GM19043 (cell line): ENCODE results near the gene LINC01488.

ENCODE experiments used
- ATAC-seq: cut with Tn5 transposase; IDR thresholded peaks from one replicate; pipeline ENCODE4 v1.9.1; 2021; ENCODE audit warnings: low read depth; ENCODE audit not compliant: unreplicated experiment

Gene LINC01488

DNA sequence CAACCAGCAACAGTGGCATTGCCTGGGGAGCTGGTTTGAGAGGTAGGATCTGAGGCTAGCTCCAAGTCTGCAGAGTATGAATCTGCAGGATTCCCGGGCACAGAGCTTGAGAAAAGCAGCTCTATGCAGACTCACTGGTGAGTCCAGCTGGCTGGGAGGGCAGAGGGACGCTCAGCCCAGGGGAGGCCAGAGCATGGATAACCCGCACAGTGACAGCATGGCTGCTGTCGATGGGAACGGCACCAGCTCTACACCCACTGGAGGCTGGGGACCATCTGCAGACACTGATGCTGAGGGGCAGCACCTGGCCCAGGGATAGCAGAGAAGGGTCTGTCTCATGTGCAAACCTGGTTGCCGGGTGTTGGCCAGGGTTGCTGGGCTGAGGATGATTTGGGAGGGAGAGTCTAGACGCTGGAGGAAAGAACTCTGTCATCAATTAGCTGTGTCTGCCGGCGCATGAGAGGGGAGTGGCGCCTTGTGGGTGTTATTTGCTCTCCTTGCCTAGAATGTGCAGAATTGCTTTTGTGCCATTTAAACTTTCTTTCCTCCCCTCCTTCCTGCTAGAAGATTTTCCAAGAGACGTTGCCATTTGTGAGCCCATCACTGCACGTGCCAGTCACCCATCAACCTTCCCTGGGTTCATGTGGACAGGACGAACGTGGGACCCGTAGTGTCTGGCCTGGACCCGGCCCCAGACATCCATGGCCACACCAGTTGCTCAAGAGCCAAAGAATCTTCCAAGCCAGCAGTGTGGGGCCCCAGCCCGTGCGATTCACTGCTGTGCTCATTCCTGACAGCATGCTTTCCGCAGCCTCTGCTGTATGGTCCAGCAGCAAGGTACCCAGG is 19.1 kb upstream of the LINC01488 start:
- ATAC-seq: no peak

DNA sequence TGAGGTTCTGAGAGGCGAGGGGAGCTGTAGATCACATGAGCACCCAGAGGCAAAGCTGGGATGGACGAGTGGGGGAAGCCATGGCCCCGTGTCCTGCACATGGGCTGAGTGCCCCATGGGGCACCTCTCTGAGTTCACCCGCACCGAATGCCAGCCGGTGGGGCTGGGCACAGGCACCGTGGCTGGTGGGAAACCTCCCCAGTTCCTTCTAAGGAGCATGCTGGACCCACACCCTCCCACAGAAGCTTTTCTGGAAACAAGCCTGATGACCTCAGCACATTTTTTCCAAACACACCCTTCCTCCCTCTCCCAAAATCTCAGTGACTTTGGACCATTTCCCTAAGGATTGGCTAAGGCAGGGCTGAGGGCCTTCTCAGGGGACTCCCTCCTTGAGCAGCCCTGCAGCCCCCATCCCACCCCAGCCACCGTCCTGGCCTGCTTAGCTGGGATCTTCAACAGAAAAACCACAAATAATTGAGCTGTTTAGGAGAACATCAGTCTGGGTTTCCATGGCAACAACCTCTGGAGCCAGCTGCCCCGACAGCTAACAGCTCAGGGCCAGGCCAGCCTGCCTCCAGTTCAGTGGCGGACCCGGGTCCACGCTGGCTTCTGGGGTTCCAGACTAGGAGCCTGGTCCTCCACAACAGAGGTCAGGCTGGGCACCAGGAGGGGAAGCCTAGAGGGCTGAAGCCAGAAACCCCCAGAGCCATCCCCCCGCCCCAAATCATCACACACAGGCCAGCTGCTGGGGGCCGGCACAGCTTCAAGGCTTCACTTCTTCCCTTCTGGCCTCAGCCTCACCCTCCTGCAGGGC is 18.1 kb upstream of the LINC01488 start:
- ATAC-seq: no peak

DNA sequence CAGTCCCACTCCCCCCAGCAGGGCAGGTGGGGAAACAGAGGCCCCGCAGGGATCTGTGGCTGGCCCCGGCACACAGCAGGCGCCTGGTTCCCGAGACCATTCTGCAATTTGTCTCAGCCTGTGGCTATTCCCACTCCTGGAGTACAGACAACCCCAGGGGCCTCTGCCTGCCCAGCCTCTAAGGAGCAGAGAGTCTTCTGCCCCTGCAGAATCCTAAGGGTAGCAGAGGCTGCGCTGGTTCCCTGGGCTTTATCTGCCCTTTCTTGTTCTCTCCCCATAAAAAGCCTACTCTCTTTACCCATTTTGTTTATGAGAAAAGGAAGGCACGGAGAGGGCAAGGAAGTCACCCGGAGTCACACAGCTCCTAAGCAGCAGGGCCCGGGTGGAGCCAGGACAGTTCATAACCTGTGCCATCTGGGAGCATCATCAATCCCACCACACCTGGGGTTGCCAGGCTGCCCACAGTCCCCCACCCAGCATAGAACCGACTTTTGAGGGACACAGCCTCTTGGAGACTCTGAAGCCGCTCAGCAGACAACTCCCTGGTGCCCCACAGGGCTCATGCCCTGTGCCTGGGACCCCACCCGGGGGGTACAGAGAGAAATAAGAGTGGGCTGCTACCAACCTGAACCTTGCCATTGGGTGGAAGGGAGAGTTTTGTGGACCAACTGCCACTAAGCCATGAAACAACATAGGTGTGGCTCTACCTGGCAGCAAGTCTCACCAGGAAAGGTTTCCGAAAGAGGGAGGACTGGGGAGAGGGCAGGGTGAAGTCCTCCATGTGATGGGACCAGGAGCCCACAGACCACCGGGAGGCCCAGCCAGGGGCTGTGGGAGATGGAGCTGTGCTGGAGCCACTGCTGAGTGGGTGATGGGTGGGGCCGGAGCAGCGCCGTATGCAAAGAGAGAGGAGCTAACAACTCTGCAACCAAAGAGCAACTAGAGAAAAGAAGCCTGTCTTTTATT is 17.2 kb upstream of the LINC01488 start:
- ATAC-seq: no peak

DNA sequence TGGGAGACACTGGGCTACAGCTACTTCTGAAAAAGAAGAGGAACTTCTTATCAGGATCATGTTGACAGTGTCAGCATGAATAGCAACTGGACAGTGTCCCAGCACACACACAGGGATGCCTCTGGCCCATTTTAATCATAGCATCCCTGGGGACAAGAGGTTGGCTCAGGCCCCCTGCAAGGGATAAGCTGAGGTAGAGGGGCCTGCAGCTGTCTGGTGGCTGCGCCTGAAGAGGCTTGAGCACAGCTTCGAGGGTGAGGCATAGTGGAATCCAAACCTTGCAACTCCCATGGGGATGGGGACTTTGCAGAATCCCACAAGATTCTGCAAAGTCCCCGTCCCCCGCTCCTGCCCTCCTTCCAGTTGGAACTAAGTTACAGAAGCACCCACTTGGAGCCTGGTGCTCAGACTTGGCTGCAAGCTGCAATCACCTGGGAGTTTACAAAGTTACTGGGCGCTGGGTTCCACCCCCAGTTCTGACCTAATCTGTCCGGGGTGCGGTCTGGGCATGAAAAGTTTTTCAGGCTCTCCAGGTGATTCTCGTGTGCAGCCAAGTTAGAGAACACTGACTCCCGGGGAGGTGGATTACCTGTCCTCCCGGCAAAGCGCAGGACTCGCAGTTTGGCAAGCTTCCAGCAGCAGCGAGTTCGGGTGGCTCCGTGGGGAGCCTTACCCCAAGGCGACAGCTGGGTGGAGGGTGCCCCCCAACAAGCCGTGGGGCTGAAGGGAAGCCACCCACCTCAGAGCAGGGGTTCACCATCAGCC is 16.0 kb upstream of the LINC01488 start:
- ATAC-seq: no peak

DNA sequence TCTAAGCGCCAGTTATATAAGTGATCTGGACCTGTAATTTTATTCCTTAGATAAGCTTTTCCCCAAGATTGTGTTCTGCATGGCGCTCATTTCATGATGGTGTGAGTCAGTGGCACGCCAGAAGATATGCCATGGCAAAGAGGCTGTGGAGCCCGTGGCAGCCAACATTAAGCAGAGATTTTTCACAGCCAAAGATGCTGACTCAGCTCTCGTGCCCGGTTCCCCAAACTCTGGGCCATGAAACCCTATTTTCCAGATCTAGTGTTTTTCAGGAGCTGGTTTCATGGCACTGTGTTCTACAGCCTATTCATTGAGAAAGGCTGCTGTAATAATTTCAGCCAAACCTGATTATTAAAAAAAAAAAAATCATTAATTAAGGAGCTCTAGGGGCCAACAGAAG is 15.4 kb upstream of the LINC01488 start:
- ATAC-seq: no peak

DNA sequence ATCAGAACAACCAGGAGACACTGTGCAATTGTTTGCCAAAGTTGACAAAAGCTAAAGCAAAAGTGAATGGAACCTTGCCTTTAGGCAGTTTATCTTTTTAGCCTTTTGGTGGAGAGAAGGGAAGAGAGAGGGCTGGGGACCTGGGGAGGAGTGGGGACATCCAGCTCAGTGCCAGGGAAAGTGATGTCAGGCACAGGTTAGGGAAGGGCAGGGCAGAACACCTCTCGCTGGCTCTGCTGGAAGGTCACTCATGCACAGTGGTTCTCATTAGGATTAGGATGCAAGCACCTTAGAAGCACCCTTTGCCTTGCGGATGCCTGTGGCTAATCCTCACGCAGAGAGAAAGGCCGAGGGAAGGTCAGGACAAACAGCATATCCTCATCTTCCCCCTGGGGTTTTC is 14.3 kb upstream of the LINC01488 start:
- no peak for ATAC-seq

DNA sequence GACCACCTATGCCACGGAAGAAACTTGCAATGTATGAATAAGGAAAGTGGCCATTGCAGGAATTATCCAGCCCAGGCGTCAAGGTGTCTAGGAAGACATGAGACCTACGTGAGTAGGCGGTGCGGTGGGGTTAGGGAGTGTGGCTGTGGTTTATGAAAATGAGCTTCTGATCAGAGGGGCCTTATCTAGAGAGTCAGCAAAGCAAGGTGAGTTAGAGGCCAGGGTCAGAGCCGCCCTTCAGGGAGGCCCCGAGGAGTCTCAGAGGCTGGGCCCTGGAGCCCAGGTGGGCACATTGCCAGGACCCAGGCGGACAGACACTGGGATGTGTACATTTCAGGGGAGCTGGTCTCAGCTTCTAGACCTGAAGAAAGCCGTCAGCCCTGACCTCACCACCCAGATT is 13.8 kb upstream of the LINC01488 start:
- no peak for ATAC-seq

DNA sequence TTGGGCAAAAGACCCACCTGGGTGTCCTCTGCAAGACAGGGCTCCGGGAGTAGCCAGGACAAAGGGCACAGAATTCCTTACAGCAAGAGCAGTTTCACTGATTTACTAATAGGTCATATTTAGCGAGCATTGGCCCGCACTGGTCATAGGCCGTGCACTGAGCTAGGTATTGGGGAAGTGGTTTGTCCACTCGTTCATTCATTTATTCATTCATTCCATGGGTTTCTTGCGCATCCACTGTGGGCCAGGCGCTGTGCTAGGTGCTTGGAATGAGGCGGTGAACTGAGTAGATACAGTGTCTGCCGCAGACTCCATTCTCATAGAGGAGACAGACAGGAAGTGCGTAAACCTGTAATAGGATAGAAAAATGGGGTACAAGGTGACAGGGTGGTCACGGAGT is 13.2 kb upstream of the LINC01488 start:
- ATAC-seq: no peak

DNA sequence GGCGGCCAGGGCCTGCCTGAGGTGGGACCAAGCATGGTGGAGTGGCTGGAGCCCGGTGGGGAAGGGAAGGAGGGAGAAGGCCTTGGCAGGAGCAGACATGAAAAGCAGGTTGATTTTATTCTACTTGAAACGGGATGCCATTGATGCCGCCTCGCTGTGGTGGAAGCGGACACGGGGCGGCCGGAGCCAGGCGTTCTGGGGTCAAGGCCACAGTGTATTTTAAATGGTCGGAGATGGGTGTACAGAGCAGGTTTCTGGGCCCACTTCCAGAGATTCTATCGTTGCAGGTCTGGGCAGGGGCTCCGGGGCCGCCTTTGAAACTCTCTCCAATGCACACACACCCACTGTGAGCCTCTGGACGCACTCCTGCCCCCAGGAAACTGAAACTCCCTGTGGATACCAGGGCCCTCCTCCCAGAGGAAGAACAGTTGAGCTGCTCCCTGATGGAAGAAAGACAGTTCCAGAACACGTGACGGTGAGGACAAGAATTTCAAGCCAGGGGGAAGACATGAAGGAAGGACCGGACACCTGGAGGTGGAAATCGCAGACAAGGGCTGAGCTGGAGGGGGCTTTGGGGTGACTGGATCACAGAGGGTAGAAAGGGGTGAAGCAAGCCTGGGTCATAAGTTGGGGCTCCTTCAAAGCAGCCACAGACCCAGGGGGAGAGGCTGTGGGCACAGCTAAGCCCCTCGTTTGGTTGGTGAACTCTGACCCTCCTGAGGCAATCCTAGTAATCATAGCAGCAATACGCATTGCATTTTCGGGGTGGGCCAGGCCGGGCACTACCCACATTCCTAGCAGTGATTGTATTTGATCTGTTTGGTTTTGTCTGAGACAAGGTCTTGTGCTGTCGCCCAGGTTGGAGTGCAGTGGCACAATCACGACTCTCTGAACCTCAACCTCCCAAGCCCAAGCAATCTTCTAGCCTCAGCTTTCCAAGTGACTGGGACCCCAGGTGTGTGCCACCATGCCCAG is 12.3 kb upstream of the LINC01488 start:
- no peak for ATAC-seq

DNA sequence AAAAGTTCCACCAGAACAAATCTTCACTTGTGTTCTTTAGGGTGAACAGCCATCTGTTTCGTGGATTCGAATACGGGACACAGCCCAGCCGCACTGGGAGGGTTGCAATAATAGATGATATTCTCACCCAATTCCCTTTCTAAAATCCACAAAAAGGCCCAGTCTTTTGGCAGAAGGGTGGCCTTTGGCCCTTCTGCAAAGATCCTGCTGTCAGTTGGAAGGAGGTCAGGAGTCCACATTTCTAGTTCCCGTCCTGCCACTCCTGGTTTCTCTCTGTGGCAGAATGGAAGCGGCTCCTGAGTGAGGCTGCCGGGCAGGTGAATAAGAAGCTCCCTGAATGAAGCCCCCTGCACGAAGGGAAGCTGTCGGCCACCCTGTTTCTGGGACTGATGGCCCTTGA is 11.2 kb upstream of the LINC01488 start:
- no peak for ATAC-seq

DNA sequence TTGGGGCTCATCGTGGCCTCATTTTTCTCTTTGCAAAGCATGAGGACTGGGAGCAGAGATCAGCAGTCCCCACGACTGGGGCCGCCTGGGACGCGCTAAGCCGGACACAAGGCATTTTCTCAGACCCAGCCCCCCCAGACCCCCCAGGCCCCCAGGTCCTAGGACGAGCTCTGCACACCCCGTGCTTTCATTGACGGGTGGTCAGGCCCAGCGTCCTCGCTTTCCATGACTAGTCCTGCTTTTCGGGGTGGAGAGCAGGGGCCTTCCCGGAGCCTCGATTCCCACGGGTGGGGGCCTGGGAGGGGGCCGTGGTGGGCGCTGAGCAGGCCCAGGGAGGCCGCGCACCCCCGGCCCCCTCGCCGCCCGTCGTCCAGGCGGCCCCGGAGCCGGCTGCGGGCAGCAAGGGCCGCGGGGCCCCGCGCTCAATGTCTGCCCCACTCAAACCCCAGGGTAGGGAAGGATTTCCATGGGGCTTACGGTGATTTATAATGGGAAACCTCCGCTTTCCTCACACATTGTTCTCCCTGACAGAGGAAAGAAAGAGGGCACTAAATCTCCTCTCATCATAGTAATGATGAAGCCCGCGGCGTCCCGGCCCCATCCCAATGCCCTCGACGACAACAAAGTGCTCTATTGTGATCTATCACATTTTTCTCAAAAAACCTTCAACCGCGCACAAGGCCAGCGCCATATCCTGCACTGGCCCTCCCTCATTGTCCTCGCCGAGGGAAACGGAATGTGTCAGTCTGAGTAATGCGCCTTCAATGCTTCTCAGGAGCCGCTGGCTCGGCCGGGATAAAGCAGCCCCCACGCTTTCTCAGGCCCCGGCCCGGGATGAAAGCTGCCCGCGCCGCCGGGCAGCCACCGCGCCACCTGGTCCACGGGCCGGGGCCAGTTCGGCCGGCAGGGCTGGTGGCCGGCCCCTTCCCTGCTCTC is 10.4 kb upstream of the LINC01488 start:
- no peak for ATAC-seq

DNA sequence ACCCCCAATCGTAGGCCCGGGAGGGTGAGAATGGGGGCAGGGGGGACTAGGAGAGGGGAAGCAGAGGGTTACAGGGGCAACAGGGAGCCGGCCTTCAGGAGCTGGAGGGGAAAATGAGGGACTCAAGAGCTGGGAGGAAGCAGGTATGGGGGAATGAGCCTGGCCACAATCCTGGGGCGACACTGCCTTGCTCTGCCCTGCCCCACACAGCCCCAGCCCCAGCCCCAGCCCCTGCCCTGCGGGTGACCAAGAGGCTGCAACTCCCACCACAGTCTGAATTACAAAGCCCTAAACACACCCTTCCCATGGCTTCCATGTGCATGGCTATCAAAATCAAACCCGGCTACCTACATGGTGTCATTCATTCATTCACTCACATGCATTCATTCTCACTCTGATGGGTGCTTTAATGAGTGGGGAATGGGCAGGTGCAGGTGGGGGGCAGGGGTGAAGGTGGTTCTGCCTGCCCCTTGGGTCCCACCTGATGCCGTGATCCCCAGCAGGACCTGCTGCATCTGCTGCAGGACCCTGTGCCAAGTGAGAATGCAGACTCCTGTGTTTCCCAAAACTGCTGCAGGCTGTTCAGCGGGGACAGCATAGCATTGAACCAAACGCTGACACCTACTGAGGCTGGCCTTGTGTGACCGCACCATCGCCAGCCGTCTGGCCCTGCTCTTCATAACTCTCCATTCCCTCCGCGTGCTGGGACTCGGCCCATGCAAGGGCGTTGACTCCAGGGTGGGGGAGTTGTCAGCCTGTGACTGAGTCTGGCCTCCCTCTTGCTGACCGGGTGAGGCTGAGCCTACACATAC is 9.5 kb upstream of the LINC01488 start:
- ATAC-seq: no peak

DNA sequence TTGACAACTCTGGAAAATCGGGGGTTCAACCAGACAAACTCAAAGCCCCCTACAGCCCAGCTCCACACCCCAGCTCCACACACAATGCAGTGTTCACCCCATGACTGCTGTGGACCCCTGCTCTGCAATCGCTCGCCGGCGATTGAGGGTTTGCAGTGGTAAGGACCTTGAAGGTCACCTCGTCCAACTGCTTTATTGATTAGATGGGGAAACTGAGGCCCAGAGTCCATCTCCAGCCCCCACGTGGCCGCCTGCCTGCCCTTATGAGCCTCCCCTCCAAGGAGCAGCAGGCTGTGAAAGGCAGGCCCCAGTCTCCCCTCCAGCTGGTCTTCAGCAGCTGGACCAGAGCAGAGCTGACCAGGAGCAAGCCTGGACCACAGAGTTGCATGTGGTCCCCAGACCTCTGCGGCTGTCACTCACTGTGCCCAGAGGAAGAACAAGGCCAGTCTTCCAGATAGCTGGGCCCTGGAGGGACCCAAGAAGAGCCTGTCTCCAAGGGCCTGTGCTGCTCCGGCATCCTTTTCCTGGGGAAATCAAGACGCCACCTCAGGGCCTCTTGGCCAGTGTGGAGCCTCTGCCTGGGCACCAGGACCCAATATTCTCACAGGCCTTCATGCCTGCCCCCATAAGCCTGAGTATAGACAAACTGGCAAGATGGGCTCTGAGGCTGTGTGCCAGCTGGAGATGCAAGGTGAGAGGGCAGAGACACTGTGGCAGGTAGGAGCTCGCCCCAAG is 8.8 kb upstream of the LINC01488 start:
- no peak for ATAC-seq

DNA sequence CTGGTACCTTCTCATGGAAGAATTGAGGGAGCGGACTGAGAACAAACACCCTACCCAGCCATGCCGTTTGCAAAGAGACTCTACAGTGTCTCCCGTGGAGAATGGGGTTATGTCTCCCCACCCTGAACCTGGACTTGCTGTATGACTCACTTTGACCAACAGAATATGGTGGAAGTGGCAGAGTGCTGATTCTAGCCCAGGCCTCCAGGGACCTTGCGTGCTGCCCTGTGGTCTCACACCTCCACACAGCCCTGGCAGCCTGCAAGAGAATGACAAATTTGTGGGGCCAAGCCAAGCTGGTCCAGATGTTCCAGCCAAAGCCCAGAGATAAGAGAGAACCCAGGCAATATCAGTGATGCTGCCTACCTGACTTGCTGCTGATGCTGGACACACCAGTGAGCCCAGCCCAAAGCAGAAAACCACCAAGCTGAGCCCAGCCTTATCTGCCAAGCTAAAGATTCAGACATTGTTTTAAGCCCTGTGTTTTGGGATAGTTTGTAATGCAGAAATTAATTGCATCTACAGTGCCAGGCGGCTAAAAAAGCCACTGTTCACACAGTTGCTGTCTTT is 8.1 kb upstream of the LINC01488 start:
- ATAC-seq: no peak

DNA sequence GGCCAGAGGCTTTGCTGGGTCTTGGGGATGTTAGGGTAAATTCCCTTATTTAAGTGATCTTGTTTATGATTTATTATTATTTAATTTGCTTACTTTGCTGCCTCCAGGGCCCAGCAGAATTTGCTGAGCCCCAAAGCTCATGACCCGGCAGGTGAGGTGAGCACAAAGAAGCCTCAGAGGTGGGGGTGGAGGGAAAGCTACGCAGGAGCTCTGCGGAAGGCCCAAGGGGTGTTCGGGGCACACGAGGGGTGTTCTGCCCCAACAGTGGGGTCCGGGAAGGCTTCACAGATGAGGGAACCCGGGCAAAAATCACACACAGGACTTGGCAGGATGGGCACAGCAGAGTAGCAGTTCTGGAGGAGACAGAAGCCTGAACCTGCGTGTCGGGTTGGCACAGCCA is 6.7 kb upstream of the LINC01488 start:
- ATAC-seq: no peak
